ENCODE data around the gene UNC5C. TPM values are rescaled to one million over a fixed set of nuclear protein-coding genes. Genes with fewer than 3 reads are reported as not detected.
A peak's percentile ranks its signal among the peaks of the same experiment; 100 is the strongest.

Gene UNC5C
- total RNA-seq, 3 donors from 2014 or later (not counting 1 experiment from before 2014, with no cell fraction given) = not detected

DNA sequence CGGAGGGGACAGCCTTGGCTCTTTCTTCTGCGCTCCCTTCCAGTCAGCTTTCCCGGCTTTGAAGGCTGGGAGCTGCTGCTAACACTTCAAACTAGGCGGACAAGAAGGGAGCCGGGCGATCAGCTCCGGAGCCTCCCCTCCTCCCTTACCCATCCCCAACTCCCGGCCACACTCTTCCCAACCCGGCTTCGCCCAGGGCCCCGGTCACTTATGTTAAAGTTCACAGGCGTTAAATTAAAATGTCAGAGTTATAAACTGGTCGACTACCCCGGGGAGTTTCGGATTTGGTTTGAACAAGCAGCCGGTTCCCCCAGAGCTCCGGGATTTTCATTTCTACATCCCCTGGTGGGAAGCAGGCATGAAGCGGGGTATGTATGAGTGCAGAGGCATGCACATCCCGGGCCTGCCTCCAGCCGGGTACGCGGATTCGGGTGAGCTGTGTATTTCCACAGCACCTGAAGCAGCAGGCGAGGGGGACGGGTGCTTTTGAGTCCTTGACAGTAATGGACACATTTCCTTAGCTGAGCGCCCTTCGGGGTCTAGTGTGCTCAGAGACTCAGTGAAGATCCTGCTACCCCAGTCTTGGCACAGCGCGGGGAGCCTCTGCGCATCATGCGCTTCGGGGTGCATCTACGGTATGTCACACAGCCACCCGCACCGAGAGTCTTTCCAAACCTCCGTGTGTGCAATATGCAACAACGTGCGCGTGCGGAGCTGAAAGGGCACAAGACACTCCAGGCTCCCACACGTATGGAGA lies 880 bp downstream of the UNC5C start:
- no peaks in the 10 kb centered on the region for H3K36me3 ChIP-seq (ENCODE audit: control insufficient read depth, insufficient read depth, low read length)
- peaks cover 5% of the 10 kb centered on the region for H3K27me3 ChIP-seq (ENCODE audit: control insufficient read depth, insufficient read depth, low read length)
- ATAC-seq (peak in 1 of 3 donors; percentile 22), DNase-seq (no peak)
- no peaks in the 10 kb centered on the region for H3K36me3 Mint-ChIP-seq
- no peak overlapping the region for H3K27ac ChIP-seq (ENCODE audit: low read length)
- no peaks in the 10 kb centered on the region for H3K9me3 Mint-ChIP-seq
- peaks cover 17% of the 10 kb centered on the region for H3K4me1 ChIP-seq (ENCODE audit: control insufficient read depth, insufficient read depth, low read length)
- intact Hi-C loops (cut with micrococcal nuclease) = no loop called here
- 4% methylated on average over 41 of the region's 41 CpGs for WGBS (ENCODE audit: insufficient coverage)
- H3K27me3 Mint-ChIP-seq (ENCODE audit: low read depth in 2 of 2) = peaks cover 24 to 31% of the 10 kb centered on the region in 2 donors
- no peak overlapping the region for H3K4me3 ChIP-seq (ENCODE audit: low read length)
- H3K9me3 ChIP-seq (ENCODE audit: control insufficient read depth, insufficient read depth, low read length) = no peaks in the 10 kb centered on the region
- H3K4me1 Mint-ChIP-seq = peaks cover 12 to 19% of the 10 kb centered on the region in 2 donors
- no peak overlapping the region for H3K27ac Mint-ChIP-seq
- TF ChIP-seq, protein P1, sequence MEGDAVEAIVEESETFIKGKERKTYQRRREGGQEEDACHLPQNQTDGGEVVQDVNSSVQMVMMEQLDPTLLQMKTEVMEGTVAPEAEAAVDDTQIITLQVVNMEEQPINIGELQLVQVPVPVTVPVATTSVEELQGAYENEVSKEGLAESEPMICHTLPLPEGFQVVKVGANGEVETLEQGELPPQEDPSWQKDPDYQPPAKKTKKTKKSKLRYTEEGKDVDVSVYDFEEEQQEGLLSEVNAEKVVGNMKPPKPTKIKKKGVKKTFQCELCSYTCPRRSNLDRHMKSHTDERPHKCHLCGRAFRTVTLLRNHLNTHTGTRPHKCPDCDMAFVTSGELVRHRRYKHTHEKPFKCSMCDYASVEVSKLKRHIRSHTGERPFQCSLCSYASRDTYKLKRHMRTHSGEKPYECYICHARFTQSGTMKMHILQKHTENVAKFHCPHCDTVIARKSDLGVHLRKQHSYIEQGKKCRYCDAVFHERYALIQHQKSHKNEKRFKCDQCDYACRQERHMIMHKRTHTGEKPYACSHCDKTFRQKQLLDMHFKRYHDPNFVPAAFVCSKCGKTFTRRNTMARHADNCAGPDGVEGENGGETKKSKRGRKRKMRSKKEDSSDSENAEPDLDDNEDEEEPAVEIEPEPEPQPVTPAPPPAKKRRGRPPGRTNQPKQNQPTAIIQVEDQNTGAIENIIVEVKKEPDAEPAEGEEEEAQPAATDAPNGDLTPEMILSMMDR (IDR thresholded peaks at IDR 0.05) = no peak
- H3K4me3 Mint-ChIP-seq = peak overlapping the region; percentile 89

DNA sequence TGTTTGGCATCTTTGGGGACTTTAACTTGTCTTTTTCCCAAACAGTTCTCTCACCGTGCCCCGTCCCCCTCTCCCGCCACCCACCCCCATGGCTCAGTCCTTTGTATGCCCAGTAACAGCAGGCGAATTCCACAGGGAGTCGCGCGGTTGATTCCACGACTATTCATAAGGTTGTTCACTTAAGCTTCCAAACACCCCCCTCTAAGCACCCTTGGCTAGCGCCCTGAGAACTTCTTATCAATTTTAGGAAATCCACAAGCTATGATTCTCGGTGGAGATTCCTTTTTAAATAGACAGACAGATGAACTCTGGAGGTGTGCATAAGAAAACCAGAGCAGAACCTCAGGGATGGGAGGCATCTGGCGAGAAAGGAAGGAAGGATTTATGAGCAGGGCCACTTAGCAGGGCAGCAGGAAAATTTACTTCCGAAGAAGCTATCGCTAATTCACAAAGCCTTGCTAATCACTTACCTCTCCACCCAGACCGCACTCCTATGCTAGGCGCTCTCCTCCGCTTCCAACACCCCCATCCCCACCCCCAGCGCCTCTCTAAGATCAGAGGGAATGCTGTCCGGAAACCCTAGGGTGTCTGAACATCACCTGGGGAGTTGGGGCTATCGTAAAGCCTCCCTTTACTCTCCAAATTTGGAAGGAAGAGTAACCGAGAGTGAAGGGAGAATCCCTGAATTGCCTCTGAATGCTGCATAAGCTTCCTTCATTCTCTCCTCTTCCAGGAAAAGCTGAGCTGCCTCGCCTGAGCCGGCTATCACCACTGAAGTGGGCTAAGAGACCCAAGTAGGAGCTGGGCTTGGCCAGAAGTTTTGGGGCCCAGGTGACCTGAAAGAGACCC lies 1.7 kb downstream of the UNC5C start:
- Histone ChIP-seq H3K4me3 (ENCODE audit: low read length) (no peak overlapping the region), H3K27ac (ENCODE audit: low read length) (no peak overlapping the region), H3K4me1 (ENCODE audit: control insufficient read depth, insufficient read depth, low read length) (peaks cover 17% of the 10 kb centered on the region), H3K36me3 (ENCODE audit: control insufficient read depth, insufficient read depth, low read length) (no peaks in the 10 kb centered on the region), H3K27me3 (ENCODE audit: control insufficient read depth, insufficient read depth, low read length) (peaks cover 5% of the 10 kb centered on the region), H3K9me3 (ENCODE audit: control insufficient read depth, insufficient read depth, low read length) (no peaks in the 10 kb centered on the region)
- DNase-seq (no peak), ATAC-seq (no peak)
- TF ChIP-seq, protein P1 (IDR thresholded peaks at IDR 0.05) = no peak
- H3K9me3 Mint-ChIP-seq = no peaks in the 10 kb centered on the region
- H3K27me3 Mint-ChIP-seq (ENCODE audit: low read depth in 2 of 2) = peaks cover 24 to 31% of the 10 kb centered on the region in 2 donors
- no peak overlapping the region for H3K4me3 Mint-ChIP-seq
- no peak overlapping the region for H3K27ac Mint-ChIP-seq
- 52% methylated on average over 21 of the region's 22 CpGs for WGBS (ENCODE audit: insufficient coverage)
- intact Hi-C loops (cut with micrococcal nuclease) = no loop called here
- no peaks in the 10 kb centered on the region for H3K36me3 Mint-ChIP-seq
- peaks cover 12 to 19% of the 10 kb centered on the region in 2 donors for H3K4me1 Mint-ChIP-seq

DNA sequence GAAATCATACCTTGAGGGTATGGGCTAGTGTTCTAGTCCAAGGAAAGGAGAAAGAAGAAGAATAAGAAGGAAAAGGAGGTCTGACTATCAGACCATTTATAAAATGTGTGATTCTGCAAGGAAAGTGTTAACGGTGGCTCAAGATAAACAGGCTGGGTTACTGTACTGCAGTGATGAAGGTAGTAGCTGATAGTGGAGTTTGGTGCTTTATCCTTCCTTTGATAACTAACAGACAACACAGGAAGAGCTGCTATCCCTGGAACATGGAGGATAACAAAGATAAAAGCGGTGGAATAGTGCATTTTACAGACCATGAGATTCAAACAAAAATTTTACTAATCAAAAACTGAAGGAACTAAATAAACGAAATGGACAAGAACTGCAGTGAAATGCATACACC lies 2.6 kb downstream of the UNC5C start:
- intact Hi-C loops (cut with micrococcal nuclease) = no loop called here
- TF ChIP-seq, protein P1 (IDR thresholded peaks at IDR 0.05) = no peak
- no peak for DNase-seq
- Histone ChIP-seq H3K36me3 (ENCODE audit: control insufficient read depth, insufficient read depth, low read length) (no peaks in the 10 kb centered on the region), H3K27me3 (ENCODE audit: control insufficient read depth, insufficient read depth, low read length) (peaks cover 5% of the 10 kb centered on the region), H3K27ac (ENCODE audit: low read length) (no peak overlapping the region), H3K9me3 (ENCODE audit: control insufficient read depth, insufficient read depth, low read length) (no peaks in the 10 kb centered on the region), H3K4me3 (ENCODE audit: low read length) (no peak overlapping the region), H3K4me1 (ENCODE audit: control insufficient read depth, insufficient read depth, low read length) (peaks cover 17% of the 10 kb centered on the region)
- Mint-ChIP-seq H3K9me3 (no peaks in the 10 kb centered on the region), H3K4me1 (peaks cover 12 to 19% of the 10 kb centered on the region in 2 donors), H3K27me3 (ENCODE audit: low read depth in 2 of 2) (peaks cover 24 to 28% of the 10 kb centered on the region in 2 donors), H3K4me3 (no peak overlapping the region), H3K27ac (no peak overlapping the region), H3K36me3 (no peaks in the 10 kb centered on the region)
- 88% methylated on average over 3 of the region's 3 CpGs for WGBS (ENCODE audit: insufficient coverage)
- no peak for ATAC-seq
